CD4-positive, alpha-beta T cell treated with Interleukin-10 for 1 hour (primary cell): ENCODE measurements around the gene SLC5A3.

Experiments
- DNase-seq: peaks from one replicate; pipeline ENCODE4 v3.0.0-alpha.2; 2020

Gene SLC5A3

GRCh38 chr21:34072145-34073031 is 990 bp upstream of the SLC5A3 start:
- DNase-seq: no peak

- peak; percentile 61 for DNase-seq
These were observed 438 bp downstream of the SLC5A3 start for GRCh38 chr21:34073749-34074282.

GRCh38 chr21:34074283-34075090 is 1.1 kb downstream of the SLC5A3 start:
- DNase-seq: no peak

- DNase-seq: no peak
These were observed 1.7 kb downstream of the SLC5A3 start for GRCh38 chr21:34075091-34075425.

- DNase-seq: no peak
These were observed 2.6 kb downstream of the SLC5A3 start for GRCh38 chr21:34075760-34076660.

GRCh38 chr21:34076835-34077234 is 3.5 kb downstream of the SLC5A3 start:
- DNase-seq: no peak

- DNase-seq: no peak
These were observed 4.5 kb downstream of the SLC5A3 start for GRCh38 chr21:34077888-34078287.

GRCh38 chr21:34078915-34079314 is 5.5 kb downstream of the SLC5A3 start:
- DNase-seq: peak; percentile 39

- no peak for DNase-seq
These were observed 7.3 kb downstream of the SLC5A3 start for GRCh38 chr21:34080710-34081109.

- DNase-seq: no peak
These were observed 9.4 kb downstream of the SLC5A3 start for GRCh38 chr21:34082769-34083168.

GRCh38 chr21:34083357-34083756 is 10.0 kb downstream of the SLC5A3 start:
- no peak for DNase-seq

GRCh38 chr21:34085129-34085528 is 11.8 kb downstream of the SLC5A3 start:
- DNase-seq: no peak

GRCh38 chr21:34086887-34087306 is 13.5 kb downstream of the SLC5A3 start:
- DNase-seq: no peak

- DNase-seq: no peak
These were observed 15.4 kb downstream of the SLC5A3 start for GRCh38 chr21:34088752-34089151.

- no peak for DNase-seq
These were observed 17.7 kb downstream of the SLC5A3 start for GRCh38 chr21:34091032-34091431.

GRCh38 chr21:34091607-34092006 is 18.2 kb downstream of the SLC5A3 start:
- DNase-seq: no peak

- DNase-seq: no peak
These were observed 19.0 kb downstream of the SLC5A3 start for GRCh38 chr21:34092262-34092921.

GRCh38 chr21:34093083-34093482 is 19.7 kb downstream of the SLC5A3 start:
- DNase-seq: no peak

GRCh38 chr21:34094949-34095348 is 21.6 kb downstream of the SLC5A3 start:
- no peak for DNase-seq

- DNase-seq: no peak
These were observed 24.1 kb downstream of the SLC5A3 start for GRCh38 chr21:34097442-34097841.

- DNase-seq: no peak
These were observed 27.0 kb downstream of the SLC5A3 start for GRCh38 chr21:34100337-34100736.

GRCh38 chr21:34100790-34101189 is 27.4 kb downstream of the SLC5A3 start:
- DNase-seq: no peak
